GM19351 (cell line): ENCODE results near the gene WDR59.
"Not testable (repeated sequence)": the region's sequence is repeated elsewhere in the genome, so short reads cannot be mapped to it uniquely, and the experiment has no call there.

Source experiments
- ATAC-seq: cut with Tn5 transposase; IDR thresholded peaks from one replicate; pipeline ENCODE4 v1.9.1; 2021; ENCODE audit warnings: mild to moderate bottlenecking, moderate library complexity; ENCODE audit not compliant: unreplicated experiment

The WDR59 gene

DNA sequence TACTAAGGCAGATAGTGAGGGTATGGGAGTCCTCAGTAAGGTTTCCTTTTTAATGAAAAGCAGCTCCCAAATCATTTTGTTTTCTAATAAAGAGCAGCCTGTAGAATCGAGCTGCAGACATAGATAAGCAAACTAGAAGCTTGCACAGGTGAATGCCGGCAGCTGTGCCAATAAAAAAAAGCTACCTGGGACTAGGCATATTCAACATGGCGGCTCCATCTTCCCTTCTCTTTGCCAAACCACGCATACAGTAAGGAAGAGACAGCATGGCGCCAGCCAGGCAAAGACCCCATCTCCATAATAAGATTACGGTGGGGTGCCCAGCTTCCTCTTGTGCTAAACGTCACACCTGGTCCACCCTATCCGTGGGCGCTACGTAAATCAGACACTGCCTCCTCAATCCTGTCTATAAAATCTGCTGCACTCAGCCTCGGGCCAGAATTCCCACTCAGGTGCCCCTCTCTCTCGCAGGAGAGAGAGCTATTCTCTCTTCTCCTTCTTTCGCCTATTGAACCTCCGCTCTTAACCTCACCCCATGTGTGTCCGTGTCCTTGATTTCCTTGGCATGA is 117.6 kb downstream of the WDR59 start:
- no peak for ATAC-seq

DNA sequence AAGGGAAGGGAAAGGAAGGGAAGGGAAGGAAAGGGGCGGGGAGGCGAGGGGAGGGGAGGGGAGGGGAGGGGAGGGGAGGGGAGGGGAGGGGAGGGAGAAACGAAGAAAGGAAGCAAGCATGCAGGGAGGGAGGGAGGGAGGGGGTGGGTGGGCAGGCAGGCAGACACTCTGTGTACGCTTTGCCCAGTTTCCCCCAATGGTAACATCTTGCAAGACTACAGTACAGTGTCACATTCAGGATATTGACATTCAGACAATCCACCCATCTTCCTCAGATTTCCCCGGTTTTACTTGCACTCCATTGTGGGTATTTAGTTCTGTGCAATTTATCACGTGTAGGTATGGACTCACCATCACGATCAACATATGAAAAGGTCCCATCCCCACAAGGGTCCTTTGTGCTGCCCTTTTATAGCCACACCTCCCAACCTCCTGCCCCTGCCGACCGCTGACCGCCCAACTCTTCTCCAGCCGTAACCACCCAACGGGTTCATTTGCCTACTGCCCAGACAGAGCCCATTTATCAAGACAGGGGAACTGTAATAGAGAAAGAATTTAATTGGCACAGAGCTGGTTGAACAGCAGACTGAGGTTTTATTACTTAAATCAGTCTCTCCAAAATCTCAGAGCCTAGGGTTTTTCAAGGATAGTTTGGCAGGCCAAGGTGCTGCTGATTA is 118.9 kb downstream of the WDR59 start:
- ATAC-seq = no peak

DNA sequence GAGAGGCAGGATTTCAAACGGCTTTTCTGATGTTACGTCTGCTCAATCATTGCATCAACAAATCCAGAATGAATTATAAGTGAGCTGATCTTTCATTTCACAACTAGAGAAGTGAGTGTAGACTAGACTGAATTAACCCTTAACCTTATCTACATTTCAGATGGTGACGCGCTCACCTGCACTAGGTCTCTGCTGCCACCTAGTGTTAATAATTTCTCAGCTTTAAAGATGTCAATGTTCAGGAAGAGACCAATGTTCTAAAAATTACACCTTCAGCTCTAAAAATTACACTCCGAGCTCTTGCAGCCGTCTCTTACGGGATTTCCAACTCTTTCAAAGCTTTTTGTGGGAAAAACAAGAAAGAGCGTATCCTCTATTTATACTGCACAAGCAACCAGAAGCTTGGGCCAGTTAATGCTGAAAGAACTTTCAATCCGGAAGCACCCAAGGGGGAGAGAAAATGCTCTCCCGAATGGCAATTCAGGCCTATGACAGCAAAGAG is 122.1 kb downstream of the WDR59 start:
- peak; percentile 77 for ATAC-seq

DNA sequence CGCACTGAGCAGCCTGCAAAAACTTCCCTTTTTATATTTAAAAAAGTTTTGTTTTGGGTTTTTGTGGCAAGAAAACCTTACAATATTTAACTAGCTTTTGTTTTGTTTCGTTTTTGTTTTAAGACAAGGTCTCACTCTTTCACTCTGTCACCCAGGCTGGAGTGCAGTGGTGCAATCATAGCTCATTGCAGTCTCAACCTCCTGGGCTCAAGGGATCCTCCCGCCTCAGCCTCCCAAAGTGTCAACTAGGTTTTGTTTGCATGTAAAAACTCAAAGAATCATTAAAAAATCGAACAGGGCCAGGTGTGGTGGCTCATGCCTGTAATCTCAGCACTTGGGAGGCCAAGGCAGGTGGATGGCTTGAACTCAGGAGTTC is 132.4 kb downstream of the WDR59 start:
- no peak for ATAC-seq

DNA sequence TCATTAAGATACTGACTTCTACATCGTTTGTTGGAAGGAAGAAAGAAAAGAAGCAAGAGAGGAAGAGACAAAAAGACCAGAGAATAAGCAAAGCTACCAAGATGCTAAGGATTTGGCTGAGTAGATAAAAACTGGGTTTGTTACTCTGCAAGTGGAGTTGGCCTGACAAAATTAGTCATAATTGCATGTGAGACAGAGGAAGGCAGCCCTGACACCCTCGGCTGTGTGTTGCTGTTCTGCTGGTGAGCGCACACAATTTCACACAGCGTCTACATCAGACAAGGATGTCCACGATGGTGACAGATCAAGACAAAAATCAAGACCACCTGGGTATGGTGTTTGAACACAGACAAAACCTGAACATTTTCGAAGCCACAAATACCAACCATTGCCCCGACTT is 134.9 kb downstream of the WDR59 start:
- no peak for ATAC-seq

DNA sequence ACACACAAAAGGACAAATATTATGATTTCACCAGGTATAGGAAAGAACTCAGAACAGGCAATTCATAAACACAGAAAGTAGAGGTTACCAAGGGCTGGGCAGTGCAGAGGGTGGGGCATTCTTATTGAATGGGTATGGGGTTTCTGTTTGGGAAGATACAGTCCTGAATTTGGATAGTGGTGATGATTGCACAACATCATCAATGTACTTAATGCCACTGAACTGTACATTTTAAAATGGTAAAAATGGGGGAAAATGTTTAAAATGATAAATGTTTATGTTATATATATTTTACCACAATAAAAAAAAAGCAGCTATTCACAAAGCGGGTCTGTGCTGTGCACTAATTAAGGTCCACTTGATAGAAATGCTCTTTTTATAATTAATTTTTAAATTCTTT is 137.7 kb downstream of the WDR59 start:
- no peak for ATAC-seq

DNA sequence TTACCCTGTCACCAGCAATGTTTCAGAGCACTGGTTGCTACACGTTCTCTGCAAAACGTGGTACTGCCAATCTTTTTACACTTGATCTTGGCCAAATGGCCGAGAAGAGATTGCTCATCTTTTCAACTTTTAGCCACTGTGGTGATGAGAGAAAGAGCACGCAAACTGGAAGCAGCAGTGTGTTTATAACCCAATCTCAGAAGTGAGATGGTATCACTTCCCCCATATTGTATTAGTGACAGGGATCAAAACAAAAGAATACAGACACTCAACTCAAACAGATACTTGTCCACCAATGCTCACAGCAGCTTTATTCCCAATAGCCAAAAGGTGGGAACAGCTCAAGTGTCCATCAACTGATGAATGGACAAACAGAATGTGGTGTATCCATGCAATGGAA is 138.2 kb downstream of the WDR59 start:
- ATAC-seq = peak; percentile 58

DNA sequence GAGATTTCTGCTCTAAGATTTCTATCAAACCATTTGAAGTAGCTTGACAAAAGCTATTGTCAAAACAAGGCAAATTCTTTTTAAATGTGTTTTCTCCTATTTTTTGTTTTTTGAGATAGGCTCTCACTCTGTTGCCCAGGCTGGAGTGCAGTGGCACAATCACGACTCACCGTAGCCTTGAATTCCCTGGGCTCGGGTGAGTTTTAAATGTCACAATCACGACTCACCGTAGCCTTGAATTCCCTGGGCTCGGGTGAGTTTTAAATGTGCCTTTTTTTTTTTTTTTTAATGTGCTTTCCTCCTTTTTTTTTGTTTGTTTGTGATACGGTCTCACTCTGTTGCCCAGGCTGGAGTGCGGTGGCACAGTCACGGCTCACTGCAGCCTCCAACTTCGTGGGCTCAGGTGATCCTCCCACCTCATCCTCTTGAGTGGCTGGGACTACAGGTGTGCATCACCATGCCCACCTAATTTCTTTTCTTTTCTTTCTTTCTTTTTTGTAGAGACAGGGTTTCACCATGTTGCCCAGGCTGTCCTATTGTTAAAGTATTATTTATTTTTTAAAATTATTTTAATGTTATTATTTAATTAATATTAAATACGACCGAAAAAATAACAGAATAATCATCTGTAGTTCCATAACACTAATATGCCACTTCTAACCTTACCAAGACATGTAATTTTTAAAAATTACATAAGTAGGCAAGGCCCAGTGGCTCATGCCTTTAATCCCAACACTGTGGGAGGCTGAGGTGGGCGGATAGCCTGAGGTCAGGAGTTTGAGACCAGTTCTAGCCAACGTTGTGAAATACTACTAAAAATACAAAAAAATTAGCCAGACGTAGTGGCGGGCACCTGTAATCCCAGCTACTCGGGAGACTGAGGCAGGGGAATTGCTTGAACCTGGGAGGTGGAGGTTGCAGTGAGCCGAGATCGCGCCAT is 140.6 kb downstream of the WDR59 start:
- no peak for ATAC-seq

DNA sequence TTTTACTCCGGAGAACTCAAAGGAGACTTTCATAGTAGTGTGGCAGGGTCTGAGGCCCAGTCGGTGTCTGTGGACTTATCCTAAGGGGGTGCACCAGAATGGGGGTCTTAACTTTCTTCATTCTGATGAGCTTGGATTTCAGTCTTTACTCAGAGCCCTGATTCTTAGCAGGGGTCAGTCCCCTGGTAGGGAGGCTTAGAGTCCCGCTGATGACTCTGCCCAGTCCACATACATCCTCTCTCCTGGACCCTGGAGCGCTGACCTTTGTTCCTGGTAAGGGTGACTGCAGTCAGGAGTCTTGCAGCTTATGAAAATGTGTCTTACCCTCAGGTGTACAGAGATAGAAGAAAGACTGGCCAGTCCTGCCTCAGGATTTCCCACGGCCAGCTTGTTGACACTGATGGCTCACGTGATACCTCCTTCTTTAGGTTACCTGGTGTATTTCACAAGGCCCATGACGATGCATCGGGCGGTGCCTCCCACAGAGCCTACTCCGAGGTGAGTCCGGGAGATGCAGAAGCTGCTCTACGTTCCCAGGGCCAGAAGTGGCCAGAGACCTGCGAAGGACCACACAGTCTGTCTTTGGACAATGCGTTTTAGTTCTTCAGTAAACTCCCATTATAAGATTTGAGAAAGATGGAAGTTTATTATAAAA is 141.4 kb downstream of the WDR59 start:
- ATAC-seq = not testable (repeated sequence)

DNA sequence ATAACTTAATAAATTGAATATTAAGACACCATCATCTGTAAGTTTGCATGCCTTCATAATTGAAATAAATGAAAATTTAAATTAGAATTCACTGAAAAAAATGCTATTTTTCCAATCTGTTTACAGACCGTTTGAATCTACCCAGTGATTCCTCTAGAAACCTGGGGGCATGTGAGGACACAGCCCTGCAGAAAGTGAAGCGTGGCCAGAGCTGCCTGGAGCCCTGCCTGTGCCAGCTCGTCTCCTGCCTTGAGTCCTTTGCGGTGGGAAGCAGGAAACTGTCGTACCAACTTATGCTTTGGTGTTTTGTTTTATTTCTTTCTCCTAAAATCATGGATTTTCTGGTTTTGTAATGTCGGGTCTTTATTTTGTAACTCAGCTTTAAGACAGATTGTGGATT is 142.5 kb downstream of the WDR59 start:
- no peak for ATAC-seq

DNA sequence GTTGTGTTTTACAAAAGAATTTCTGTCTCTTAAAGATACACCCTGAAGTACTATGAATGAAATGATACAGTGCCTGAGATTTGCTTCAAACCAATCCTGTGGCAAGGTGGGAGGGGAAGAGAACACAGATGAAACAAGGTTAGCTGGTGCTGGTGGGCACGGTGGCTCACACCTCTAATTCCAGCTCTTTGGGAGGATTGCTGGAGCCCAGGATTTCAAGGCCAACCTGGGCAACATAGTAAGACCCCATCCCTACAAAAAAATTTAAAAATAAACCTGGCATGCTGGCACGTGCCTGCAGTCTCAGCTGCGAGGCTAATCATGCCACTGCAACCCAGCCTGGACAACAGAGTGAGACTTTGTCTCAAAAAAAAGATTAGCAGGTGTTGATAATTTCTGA is 143.0 kb downstream of the WDR59 start:
- ATAC-seq = no peak

DNA sequence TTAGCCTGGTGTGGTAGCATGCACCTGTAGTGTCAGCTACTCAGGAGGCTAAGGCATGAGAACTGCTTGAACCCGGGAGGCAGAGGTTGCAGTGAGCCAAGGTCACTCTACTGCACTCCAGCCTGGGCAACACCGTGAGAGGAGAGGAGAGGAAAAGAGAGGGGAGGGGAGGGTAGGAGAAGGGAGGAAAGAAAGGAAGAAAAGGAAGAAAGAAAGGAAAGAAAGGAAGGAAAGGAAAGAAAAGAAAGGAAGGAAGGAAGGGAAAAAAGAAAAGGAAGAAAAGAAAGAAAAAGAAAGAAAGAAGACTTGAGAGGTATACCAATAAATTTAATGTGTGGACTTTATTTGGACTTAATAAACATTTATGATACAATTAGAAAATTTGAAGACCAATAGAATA is 143.5 kb downstream of the WDR59 start:
- no peak for ATAC-seq

DNA sequence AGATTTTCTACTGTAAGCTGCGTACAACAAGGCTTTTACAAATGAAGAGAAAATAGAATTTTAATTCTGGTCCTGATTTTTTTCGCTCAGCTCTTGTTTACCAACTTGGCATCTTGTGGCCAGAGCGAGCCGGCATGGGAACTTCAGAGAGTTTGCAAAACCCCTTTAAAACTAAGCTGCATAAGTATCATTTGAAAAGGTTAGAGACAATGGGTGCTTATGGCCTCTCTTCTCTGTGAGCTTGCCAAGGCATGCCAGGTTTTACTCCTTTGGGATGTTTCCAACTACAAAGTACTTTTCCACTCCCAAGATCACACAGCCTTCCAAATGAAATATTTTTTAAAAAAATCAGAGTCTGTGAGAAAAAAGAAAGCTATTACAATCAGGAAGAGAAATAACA is 147.9 kb downstream of the WDR59 start:
- no peak for ATAC-seq

DNA sequence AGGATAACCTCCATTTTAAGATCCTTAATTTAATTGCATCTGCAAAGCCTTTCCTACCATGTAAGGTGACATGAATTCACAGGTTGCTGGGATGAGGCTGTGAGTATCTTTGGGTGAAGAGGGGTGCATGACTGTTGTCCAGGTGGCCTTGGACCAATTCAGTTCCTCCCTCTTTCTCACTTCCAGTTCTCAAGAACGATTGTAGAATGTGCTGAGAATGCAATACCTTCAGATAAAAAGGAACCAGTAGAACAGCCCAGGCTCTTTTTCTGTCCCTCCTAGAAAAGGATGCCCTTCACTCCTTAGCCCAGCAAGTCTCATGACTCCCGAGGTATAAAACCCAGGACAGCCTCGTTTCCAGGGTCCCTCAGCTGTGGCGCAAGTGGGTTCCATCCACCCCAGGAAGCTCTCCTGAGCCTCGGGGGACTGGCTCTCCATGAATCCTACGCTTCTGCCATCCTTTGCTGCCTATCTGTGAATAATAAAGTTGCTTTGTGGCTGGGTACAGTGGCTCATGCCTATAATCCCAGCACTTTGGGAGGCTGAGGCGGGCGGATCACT is 148.7 kb downstream of the WDR59 start:
- no peak for ATAC-seq

DNA sequence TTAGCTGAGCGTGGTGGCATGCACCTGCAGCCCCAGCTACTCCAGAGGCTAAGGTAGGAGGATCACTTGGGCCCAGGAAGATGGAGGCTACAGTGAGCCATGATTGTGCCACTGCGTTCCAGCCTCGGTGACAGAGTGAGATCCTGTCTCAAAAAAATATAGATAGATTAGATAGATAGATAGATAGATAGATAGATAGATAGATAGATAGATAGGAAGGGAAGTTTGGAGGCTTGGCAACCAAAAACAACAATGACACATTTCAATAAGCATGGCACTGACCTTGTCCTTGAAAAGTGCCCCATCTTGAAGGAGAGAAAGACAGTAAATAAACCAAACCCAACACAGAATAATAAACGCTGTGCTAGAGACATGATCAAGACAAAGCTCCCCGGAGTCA is 152.7 kb downstream of the WDR59 start:
- ATAC-seq = no peak

DNA sequence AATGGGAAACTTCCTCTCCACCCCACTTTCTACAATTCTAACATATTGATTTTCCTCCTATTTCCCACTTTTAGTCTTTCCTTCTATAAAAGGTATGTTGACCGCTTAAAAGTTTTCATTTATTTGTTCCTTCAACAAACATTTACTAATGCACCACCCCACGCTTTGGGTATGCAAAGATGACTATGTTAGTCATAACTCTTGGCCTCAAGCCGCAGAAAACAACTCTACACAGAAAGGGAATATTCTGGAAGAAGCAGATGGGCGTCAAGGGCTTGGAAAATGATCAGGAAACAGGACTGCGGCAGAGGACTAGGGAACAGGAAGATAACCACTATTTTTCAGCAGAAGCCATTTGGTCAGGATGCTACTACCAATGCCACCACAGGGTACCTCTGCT is 153.5 kb downstream of the WDR59 start:
- no peak for ATAC-seq

DNA sequence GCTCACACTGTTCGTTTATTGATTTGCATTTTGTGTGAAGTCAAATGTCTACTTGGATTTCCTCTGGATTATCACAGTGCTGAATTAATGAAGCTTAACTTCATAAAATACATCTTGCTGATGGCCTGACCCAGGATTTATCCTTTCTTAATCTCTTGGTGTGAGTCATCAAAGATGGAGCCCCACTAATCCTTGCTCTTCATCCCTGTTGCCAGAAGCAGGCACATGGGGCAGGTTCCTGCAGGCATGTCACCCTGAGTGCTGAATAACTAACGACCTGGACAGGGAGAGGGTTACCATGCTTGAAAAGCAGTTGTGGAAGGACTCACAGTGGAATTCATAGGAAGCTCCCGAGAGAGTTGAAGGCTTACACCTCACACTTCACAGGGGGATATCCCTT is 154.3 kb downstream of the WDR59 start:
- ATAC-seq = no peak

DNA sequence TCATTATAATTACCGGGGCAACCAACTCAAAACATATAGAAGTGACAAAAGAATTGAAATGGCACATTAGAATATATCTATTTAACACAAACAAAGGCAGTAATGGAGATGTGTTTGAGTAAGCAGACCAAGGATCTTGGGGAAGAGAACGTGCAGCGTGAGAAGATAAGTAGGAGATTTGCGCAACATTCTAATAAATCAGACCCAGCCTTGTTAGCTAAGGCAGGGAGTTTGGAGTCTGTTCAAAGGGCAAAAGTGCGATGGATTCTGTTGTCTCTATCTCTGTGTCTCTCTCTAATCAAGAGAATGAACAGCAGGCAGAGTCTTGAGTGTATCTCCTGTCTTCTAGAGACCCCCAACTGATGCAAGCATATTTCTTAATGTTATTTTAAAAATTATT is 155.3 kb downstream of the WDR59 start:
- no peak for ATAC-seq

DNA sequence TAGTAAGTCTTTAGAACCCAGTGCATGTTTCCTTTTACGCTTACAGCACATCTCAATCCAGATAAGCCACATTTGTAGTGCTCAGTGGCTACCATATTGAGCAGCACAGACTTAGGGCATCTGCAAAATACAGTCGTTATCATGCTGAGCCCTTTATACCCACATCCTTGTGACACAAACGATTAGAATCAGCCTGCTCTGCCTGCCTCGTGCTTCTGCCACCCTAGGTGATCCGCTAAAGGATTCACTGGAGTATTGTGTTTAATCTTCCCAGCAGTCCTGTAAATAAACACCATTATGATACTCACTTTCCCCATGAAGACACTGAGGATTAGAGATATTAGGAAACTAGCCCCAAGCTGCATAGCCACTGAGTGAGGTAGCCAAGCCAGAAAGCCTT is 159.0 kb downstream of the WDR59 start:
- no peak for ATAC-seq

DNA sequence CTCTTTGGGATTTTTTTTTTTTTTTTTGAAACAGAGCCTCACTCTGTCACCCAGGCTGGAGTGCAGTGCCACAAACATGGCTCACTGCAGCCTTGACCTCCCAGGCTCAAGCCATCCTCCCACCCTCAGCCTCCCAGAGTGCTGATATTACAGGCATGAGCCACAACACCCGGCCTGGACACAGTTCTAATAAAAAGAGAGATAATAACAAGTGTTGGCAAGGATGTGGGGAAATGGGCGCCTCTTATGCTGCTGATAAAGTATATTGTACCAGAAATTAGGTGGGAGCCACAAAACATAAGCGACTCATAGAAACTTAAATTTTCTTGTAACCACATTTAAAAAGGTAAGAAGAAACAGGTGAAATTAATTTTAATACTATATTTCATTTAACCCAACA is 159.9 kb downstream of the WDR59 start:
- ATAC-seq = no peak
